ENCODE data around the gene GJD4.

DNA sequence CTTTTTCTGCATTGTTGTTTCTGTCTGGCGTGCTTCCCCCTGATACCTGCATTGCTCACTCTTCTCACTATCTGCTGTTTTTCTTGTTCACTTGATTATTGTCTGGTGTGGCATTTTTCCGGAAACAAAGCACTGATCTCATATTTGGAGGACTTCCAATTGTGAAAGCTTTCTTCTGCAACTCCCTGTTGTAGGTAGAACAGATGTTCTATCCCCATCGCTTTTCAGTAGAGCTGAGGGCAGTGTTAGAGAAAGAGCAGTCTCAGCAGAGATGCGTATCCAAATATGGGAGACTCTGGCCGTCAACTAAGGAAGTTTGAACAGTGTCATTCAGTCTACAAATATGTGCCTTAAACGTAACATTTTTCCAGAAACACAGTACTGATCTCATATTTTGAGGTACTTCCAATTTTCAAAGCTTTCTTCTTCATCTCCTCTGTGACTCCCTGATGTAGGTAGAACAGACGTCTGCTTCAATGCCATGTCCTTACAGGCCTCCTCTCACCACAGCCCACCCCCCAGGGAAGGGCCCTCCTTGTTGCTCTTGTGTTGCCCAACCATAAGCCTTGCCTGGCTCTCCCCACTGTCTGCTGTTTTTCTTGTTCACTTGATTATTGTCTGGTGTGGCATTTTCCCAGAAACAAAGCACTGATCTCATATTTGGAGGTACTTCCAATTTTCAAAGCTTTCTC lies 27.1 kb upstream of the GJD4 start:
- TF ChIP-seq POLR2A (IDR thresholded peaks at IDR 0.05; ENCODE audit: borderline replicate concordance, extremely low read depth, insufficient read depth, insufficient read length) (no peak), RAD21 (IDR thresholded peaks at IDR 0.05; ENCODE audit: low read depth) (no peak), EZH2phosphoT487 (IDR thresholded peaks at IDR 0.05; ENCODE audit: borderline replicate concordance) (no peak), ZNF274 (IDR thresholded peaks at IDR 0.05; ENCODE audit: low read depth, low read length) (no peak), POLR2AphosphoS5 (IDR thresholded peaks at IDR 0.05; ENCODE audit: low read depth, low read length) (no peak), JUND (IDR thresholded peaks at IDR 0.05) (no peak)
- TF ChIP-seq, protein P1, sequence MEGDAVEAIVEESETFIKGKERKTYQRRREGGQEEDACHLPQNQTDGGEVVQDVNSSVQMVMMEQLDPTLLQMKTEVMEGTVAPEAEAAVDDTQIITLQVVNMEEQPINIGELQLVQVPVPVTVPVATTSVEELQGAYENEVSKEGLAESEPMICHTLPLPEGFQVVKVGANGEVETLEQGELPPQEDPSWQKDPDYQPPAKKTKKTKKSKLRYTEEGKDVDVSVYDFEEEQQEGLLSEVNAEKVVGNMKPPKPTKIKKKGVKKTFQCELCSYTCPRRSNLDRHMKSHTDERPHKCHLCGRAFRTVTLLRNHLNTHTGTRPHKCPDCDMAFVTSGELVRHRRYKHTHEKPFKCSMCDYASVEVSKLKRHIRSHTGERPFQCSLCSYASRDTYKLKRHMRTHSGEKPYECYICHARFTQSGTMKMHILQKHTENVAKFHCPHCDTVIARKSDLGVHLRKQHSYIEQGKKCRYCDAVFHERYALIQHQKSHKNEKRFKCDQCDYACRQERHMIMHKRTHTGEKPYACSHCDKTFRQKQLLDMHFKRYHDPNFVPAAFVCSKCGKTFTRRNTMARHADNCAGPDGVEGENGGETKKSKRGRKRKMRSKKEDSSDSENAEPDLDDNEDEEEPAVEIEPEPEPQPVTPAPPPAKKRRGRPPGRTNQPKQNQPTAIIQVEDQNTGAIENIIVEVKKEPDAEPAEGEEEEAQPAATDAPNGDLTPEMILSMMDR (IDR thresholded peaks at IDR 0.05 in 2 of 3, conservative IDR thresholded peaks at IDR 0.05 in 1 of 3; ENCODE audit: borderline replicate concordance in 1 of 3, insufficient read depth in 1 of 3, low read depth in 2 of 3, low read length in 2 of 3), result no peak
- TF ChIP-seq, protein P2, sequence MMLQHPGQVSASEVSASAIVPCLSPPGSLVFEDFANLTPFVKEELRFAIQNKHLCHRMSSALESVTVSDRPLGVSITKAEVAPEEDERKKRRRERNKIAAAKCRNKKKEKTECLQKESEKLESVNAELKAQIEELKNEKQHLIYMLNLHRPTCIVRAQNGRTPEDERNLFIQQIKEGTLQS (IDR thresholded peaks at IDR 0.05), result no peak
- TF ChIP-seq, protein P3, sequence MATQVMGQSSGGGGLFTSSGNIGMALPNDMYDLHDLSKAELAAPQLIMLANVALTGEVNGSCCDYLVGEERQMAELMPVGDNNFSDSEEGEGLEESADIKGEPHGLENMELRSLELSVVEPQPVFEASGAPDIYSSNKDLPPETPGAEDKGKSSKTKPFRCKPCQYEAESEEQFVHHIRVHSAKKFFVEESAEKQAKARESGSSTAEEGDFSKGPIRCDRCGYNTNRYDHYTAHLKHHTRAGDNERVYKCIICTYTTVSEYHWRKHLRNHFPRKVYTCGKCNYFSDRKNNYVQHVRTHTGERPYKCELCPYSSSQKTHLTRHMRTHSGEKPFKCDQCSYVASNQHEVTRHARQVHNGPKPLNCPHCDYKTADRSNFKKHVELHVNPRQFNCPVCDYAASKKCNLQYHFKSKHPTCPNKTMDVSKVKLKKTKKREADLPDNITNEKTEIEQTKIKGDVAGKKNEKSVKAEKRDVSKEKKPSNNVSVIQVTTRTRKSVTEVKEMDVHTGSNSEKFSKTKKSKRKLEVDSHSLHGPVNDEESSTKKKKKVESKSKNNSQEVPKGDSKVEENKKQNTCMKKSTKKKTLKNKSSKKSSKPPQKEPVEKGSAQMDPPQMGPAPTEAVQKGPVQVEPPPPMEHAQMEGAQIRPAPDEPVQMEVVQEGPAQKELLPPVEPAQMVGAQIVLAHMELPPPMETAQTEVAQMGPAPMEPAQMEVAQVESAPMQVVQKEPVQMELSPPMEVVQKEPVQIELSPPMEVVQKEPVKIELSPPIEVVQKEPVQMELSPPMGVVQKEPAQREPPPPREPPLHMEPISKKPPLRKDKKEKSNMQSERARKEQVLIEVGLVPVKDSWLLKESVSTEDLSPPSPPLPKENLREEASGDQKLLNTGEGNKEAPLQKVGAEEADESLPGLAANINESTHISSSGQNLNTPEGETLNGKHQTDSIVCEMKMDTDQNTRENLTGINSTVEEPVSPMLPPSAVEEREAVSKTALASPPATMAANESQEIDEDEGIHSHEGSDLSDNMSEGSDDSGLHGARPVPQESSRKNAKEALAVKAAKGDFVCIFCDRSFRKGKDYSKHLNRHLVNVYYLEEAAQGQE (IDR thresholded peaks at IDR 0.05; ENCODE audit: low read depth), result no peak
